Measurements from ENCODE around the gene C11orf71. TPM values are rescaled to one million over a fixed set of nuclear protein-coding genes. Genes with fewer than 3 reads are reported as not detected.

The C11orf71 gene
- total RNA-seq, 1 donor from 2014 or later = 8.8 TPM

GRCh38 chr11:114350022-114350421, 50.3 kb downstream of the C11orf71 start:
- H3K27ac Mint-ChIP-seq = no peak overlapping the region
- no peak for TF ChIP-seq CTCF (IDR thresholded peaks at IDR 0.05; ENCODE audit: unreplicated experiment)
- H3K36me3 Mint-ChIP-seq = no peaks in the 10 kb centered on the region
- H3K9me3 Mint-ChIP-seq = no peaks in the 10 kb centered on the region
- no peaks in the 10 kb centered on the region for H3K27me3 Mint-ChIP-seq (ENCODE audit: low read depth)
- no peak for DNase-seq (ENCODE audit: low spot score in 2 of 2, unreplicated experiment in 2 of 2)
- peaks cover 22% of the 10 kb centered on the region for H3K4me1 Mint-ChIP-seq
- H3K4me3 Mint-ChIP-seq = no peak overlapping the region

Other genes with a start within 250 kb of the C11orf71 start
- 0.54 to 2.4 TPM (median 2.3 TPM) in 3 replicates for gene NNMT, start 104.1 kb downstream of the C11orf71 start, total RNA-seq
- gene RBM7, start 155 bp upstream of the C11orf71 start, total RNA-seq = 30.4 to 38.2 TPM (median 35.7 TPM) in 3 replicates
- gene REXO2, start 39.0 kb upstream of the C11orf71 start, total RNA-seq = 71.4 to 83.5 TPM (median 77.2 TPM) in 3 replicates
- not detected in 3 replicates for gene NXPE1, start 159.4 kb upstream of the C11orf71 start, total RNA-seq
- gene NXPE4, start 195.3 kb upstream of the C11orf71 start, total RNA-seq = not detected in 3 replicates

All from mesothelial cell of epicardium (in vitro differentiated cells).